ENCODE results near the gene LRRC38.

DNA sequence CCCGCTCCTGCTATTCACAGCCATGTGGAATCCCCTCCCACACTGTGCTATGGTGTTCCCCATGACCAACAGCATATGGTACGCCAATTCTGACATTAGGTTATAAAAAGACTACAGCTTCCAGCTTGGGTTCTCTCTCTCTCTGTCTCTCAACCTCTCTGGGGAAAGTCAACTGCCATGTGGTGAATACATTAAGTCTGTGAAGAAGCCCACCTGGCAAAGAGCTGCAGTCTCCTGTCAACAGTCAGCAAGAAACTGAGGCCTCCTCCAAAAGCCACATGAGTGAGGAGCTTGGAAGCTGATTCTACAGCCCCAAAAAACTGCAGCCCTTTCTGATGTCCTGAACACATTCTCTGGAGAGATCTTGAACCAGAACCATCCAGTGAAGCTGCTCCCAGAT, 25.0 kb upstream of the LRRC38 start:
- TF ChIP-seq, protein P1, sequence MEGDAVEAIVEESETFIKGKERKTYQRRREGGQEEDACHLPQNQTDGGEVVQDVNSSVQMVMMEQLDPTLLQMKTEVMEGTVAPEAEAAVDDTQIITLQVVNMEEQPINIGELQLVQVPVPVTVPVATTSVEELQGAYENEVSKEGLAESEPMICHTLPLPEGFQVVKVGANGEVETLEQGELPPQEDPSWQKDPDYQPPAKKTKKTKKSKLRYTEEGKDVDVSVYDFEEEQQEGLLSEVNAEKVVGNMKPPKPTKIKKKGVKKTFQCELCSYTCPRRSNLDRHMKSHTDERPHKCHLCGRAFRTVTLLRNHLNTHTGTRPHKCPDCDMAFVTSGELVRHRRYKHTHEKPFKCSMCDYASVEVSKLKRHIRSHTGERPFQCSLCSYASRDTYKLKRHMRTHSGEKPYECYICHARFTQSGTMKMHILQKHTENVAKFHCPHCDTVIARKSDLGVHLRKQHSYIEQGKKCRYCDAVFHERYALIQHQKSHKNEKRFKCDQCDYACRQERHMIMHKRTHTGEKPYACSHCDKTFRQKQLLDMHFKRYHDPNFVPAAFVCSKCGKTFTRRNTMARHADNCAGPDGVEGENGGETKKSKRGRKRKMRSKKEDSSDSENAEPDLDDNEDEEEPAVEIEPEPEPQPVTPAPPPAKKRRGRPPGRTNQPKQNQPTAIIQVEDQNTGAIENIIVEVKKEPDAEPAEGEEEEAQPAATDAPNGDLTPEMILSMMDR (conservative IDR thresholded peaks at IDR 0.05 in 1 of 2, IDR thresholded peaks at IDR 0.05 in 1 of 2; ENCODE audit: low read depth in 1 of 2, low read length in 2 of 2), result no peak
- no peak for TF ChIP-seq EZH2 (IDR thresholded peaks at IDR 0.05; ENCODE audit: low read length, missing control alignments)
